MM.1S (cell line): Measurements from ENCODE around the gene NLGN2.

Experiments
- DNase-seq: peaks from one replicate; pipeline ENCODE4 v3.0.0-alpha.2; 2015
- H2AFZ ChIP-seq: fragments of 300-600 bp; sonication (generic); 2 replicates; pipeline ENCODE4 v1.6.0; 2016; ENCODE audit warnings: antibody characterized with exemption, low read length
- H3F3A ChIP-seq: fragments of 300-600 bp; sonication (generic); 2 replicates; pipeline ENCODE4 v1.6.1; 2016; ENCODE audit warnings: mild to moderate bottlenecking, antibody characterized with exemption, low read length, moderate library complexity, mixed read lengths; ENCODE audit not compliant: insufficient read depth
- H3K27ac ChIP-seq: fragments of 300-600 bp; sonication (generic); 2 replicates; pipeline ENCODE4 v1.5.1; 2016; ENCODE audit warnings: mild to moderate bottlenecking, low read length
- H3K27me3 ChIP-seq: fragments of 300-600 bp; sonication (generic); replicated peaks from 2 replicates; pipeline ENCODE4 v1.6.0; 2016; ENCODE audit warnings: low read length; ENCODE audit not compliant: insufficient read depth
- H3K36me3 ChIP-seq: fragments of 300-600 bp; sonication (generic); replicated peaks from 2 replicates; pipeline ENCODE4 v1.6.1; 2016; ENCODE audit warnings: mild to moderate bottlenecking, low read length, mixed read lengths; ENCODE audit not compliant: insufficient read depth
- H3K4me1 ChIP-seq: fragments of 300-600 bp; sonication (generic); 2 replicates; pipeline ENCODE4 v1.6.1; 2016; ENCODE audit warnings: low read length, mixed read lengths
- H3K4me2 ChIP-seq: fragments of 300-600 bp; sonication (generic); 2 replicates; pipeline ENCODE4 v1.6.0; 2016; ENCODE audit warnings: low read depth, low read length
- H3K4me3 ChIP-seq: fragments of 300-600 bp; sonication (generic); 2 replicates; pipeline ENCODE4 v1.5.1; 2016; ENCODE audit warnings: low read length, mixed read lengths
- H3K79me2 ChIP-seq: fragments of 300-600 bp; sonication (generic); 2 replicates; pipeline ENCODE4 v1.6.1; 2016; ENCODE audit warnings: mixed run types, low read length, mixed read lengths
- H3K9ac ChIP-seq: fragments of 300-600 bp; sonication (generic); 2 replicates; pipeline ENCODE4 v1.6.1; 2016; ENCODE audit warnings: low read length, mixed read lengths
- H3K9me2 ChIP-seq: fragments of 300-600 bp; sonication (generic); replicated peaks from 2 replicates; pipeline ENCODE4 v1.6.1; 2016; ENCODE audit warnings: mild to moderate bottlenecking, low read length, mixed read lengths; ENCODE audit not compliant: insufficient read depth
- H3K9me3 ChIP-seq: fragments of 300-600 bp; sonication (generic); replicated peaks from 2 replicates; pipeline ENCODE4 v1.6.1; 2016; ENCODE audit warnings: mild to moderate bottlenecking, low read length, mixed read lengths; ENCODE audit not compliant: insufficient read depth
- H4K20me1 ChIP-seq: fragments of 300-600 bp; sonication (generic); 2 replicates; pipeline ENCODE4 v1.6.1; 2016; ENCODE audit warnings: mild to moderate bottlenecking, low read length, moderate library complexity, mixed read lengths; ENCODE audit not compliant: insufficient read depth
- CTCF ChIP-seq: fragments of 300-600 bp; sonication (generic); IDR thresholded peaks from 2 replicates; pipeline ENCODE4 v1.5.1; 2016; ENCODE audit warnings: antibody characterized with exemption, low read length, mixed read lengths
- EZH2 ChIP-seq: fragments of 300-600 bp; sonication (generic); optimal IDR thresholded peaks from 2 replicates; pipeline ENCODE3; 2017; ENCODE audit warnings: low read depth, mild to moderate bottlenecking, antibody characterized with exemption, low read length, mixed read lengths
- EZH2phosphoT487 ChIP-seq: fragments of 300-600 bp; sonication (generic); IDR thresholded peaks from 2 replicates; pipeline ENCODE4 v1.6.1; 2018; ENCODE audit warnings: antibody characterized with exemption, low read length

The NLGN2 gene

GRCh38 chr17:7370853-7371252, 36.8 kb upstream of the NLGN2 start:
- Histone ChIP-seq H3F3A (no peaks in the 10 kb centered on the region), H3K36me3 (no peaks in the 10 kb centered on the region), H3K27me3 (peaks cover 36% of the 10 kb centered on the region), H4K20me1 (no peaks in the 10 kb centered on the region), H3K79me2 (no peaks in the 10 kb centered on the region), H3K9me2 (no peaks in the 10 kb centered on the region), H3K4me1 (0 out of 2 replicates have a peak, but pooled peaks cover 3% of the 10 kb centered on the region), H3K9ac (no peak overlapping the region), H3K27ac (no peak overlapping the region), H3K4me3 (no peak overlapping the region), H3K9me3 (no peaks in the 10 kb centered on the region), H2AFZ (no peak overlapping the region), H3K4me2 (no peak overlapping the region)
- DNase-seq: no peak
- TF ChIP-seq EZH2phosphoT487: no peak
- TF ChIP-seq EZH2: no peak
- TF ChIP-seq CTCF: no peak

- H3K9ac ChIP-seq: no peak overlapping the region
- H3K79me2 ChIP-seq: no peaks in the 10 kb centered on the region
- no peaks in the 10 kb centered on the region for H4K20me1 ChIP-seq
- 0 out of 2 replicates have a peak, but pooled peaks cover 3% of the 10 kb centered on the region for H3K4me1 ChIP-seq
- no peaks in the 10 kb centered on the region for H3K9me2 ChIP-seq
- H3F3A ChIP-seq: no peaks in the 10 kb centered on the region
- H3K4me2 ChIP-seq: no peak overlapping the region
- no peak overlapping the region for H3K4me3 ChIP-seq
- no peak for DNase-seq
- peaks cover 27% of the 10 kb centered on the region for H3K27me3 ChIP-seq
- TF ChIP-seq CTCF (no peak), EZH2 (no peak), EZH2phosphoT487 (no peak)
- H3K9me3 ChIP-seq: no peaks in the 10 kb centered on the region
- H2AFZ ChIP-seq: no peak overlapping the region
- H3K36me3 ChIP-seq: no peaks in the 10 kb centered on the region
- no peak overlapping the region for H3K27ac ChIP-seq
Observed at GRCh38 chr17:7374353-7374752, 33.3 kb upstream of the NLGN2 start.

GRCh38 chr17:7379134-7379533, 28.5 kb upstream of the NLGN2 start:
- no peaks in the 10 kb centered on the region for H4K20me1 ChIP-seq

More at GRCh38 chr17:7379134-7379533, 28.5 kb upstream of the NLGN2 start:
- no peak overlapping the region for H3K9ac ChIP-seq
- H3K9me2 ChIP-seq: no peaks in the 10 kb centered on the region
- H3F3A ChIP-seq: no peaks in the 10 kb centered on the region
- H3K27ac ChIP-seq: no peak overlapping the region
- H3K9me3 ChIP-seq: no peaks in the 10 kb centered on the region
- no peak for DNase-seq
- H3K79me2 ChIP-seq: no peaks in the 10 kb centered on the region
- TF ChIP-seq CTCF (no peak), EZH2phosphoT487 (no peak), EZH2 (no peak)
- H3K4me1 ChIP-seq: peaks cover 7% of the 10 kb centered on the region; the same call in 1 of the 2 replicates
- no peak overlapping the region for H3K4me2 ChIP-seq
- peaks cover 51% of the 10 kb centered on the region for H3K27me3 ChIP-seq
- no peak overlapping the region for H2AFZ ChIP-seq
- H3K36me3 ChIP-seq: no peaks in the 10 kb centered on the region
- no peak overlapping the region for H3K4me3 ChIP-seq
